Ovary (tissue), 9 donors: ENCODE measurements around the gene TRAK2. TPM values are rescaled to one million over a fixed set of nuclear protein-coding genes. Genes with fewer than 3 reads are reported as not detected.

Experiments used
- DNase-seq, 5 donors: peaks; one replicate each; pipeline ENCODE4 v3.0.0-alpha.2; 2019 to 2020
- H3K27ac ChIP-seq, 2 donors: fragments of 200-600 bp; one replicate each; pipeline versions ENCODE4 v1.5.1 to v1.8.0; 2019 to 2022
- H3K27me3 ChIP-seq: fragments of 200-600 bp; one replicate; pipeline ENCODE4 v1.8.0; 2022
- H3K36me3 ChIP-seq: fragments of 200-600 bp; sonication (generic); one replicate; pipeline ENCODE4 v1.5.1; 2019
- H3K4me1 ChIP-seq: one replicate; pipeline ENCODE4 v1.8.1; 2013; ENCODE audit warnings: mild to moderate bottlenecking, moderate library complexity; ENCODE audit not compliant: insufficient read depth
- H3K4me3 ChIP-seq: fragments of 200-600 bp; sonication (generic); one replicate; pipeline ENCODE4 v1.5.1; 2017
- H3K9me3 ChIP-seq, 2 donors: fragments of 200-600 bp in 1 of 2; sonication (generic) in 1 of 2; one replicate each; pipeline versions ENCODE4 v1.5.1 to v1.8.1; 2013 to 2019; ENCODE audit warnings: mild to moderate bottlenecking in 1 of 2, moderate library complexity in 1 of 2
- EP300 ChIP-seq: sonication (generic); formaldehyde crosslinking; IDR thresholded peaks from one replicate; pipeline ENCODE4 v1.6.1; 2017; ENCODE audit warnings: antibody characterized with exemption
- POLR2A ChIP-seq: fragments of 450-650 bp; IDR thresholded peaks from one replicate; pipeline ENCODE4 v1.6.1; 2017; ENCODE audit warnings: antibody characterized with exemption, mild to moderate bottlenecking, moderate library complexity
- WGBS, 3 donors: extraction: QIAGEN DNeasy Blood & Tissue Kit in 1 of 3; methylation state at CpG; one replicate each; pipeline versions ENCODE4 v1.1.5 to v1.1.7; 2013 to 2017; 5-methylcytosine and 5-hydroxymethylcytosine counted together
- intact Hi-C, 4 donors: fragments of 100-400 bp; cut with DNase I; formaldehyde crosslinking; loops; one replicate each; pipeline versions ENCODE4 v1.11.0 to v1.15.1; 2022 to 2023
- polyA plus RNA-seq, 2 donors: library from polyadenylated mRNA; stranded (reverse); fragments of 200-250 nt in 1 of 2; fragments of 350-450 nt in 1 of 2; fragmentation: Illumina TruSeq in 1 of 2; extraction: RNeasy Lipid Tissue Mini Kit (QIAGEN cat#74804) in 1 of 2; gene quantifications; one replicate each; pipeline ENCODE4 v1.2.3, GENCODE V29; 2013 to 2014
- small RNA-seq: library from RNA; depleted of rRNA; stranded (forward); fragments of <200 nt; gene quantifications from one replicate; pipeline ENCODE3, GENCODE V24; 2016
- total RNA-seq, 7 donors: library from RNA; depleted of rRNA in 2 of 7; stranded (reverse); fragments of >200 nt in 2 of 7; fragmentation: NEBNext Ultra II Directional in 3 of 7; extraction: Animal tissue kit (Norgen Biotek cat#: 25700) in 3 of 7; gene quantifications; one replicate each; pipeline versions ENCODE4 v1.1.0 to v1.2.4, GENCODE V29; 2016 to 2023
- TF ChIP-seq, protein P1 (sequence below), 3 donors: fragments of 450-650 bp in 2 of 3; fragments of 200-600 bp in 1 of 3; IDR thresholded peaks; one replicate each; pipeline versions ENCODE4 v1.5.1 to v1.8.0; 2016 to 2022; ENCODE audit warnings: antibody characterized with exemption in 3 of 3, mild to moderate bottlenecking in 1 of 3
- donor health status: DM: no; HTN: no; CAD: no; lungs with moderate emphysema.
- donor health status: DM: no; HTN: no; CAD: no.
- donor health status: Bipolar disorder and iron deficiency.
- donor health status: DM: yes; HTN: yes; CAD: no.
- donor health status: DM: no; HTN: no; CAD: no.
- donor health status: DM: yes; HTN: yes; CAD: no.

The TRAK2 gene
- total and polyA plus RNA-seq, 9 donors, result 8.3 to 33.7 (median 20.2) TPM

DNA sequence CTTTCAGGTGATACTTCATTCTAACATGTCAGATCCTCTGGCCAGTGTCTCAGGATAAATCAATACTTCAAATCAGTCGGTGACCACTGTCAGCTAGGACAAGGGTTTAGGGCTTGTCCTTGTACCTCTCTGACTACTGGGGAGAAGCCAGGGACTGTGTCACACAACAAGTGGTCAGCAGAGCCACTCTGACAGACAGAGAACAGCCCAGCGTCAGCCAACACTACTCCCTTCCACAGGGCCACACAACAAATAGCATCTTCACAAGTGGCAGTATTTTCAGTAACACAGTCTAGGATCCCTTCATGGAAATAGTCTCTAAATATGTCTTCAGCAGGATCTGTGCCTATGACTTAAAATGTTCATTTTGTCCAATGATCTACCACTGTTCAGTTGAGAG, 108.3 kb downstream of the TRAK2 start:
- H3K9me3 ChIP-seq, result no peaks in the 10 kb centered on the region
- no peaks in the 10 kb centered on the region for H3K27me3 ChIP-seq
- no peak for DNase-seq
- 74 to 85% (median 77%) methylated on average over 2 of the region's 2 CpGs for WGBS, 3 donors
- TF ChIP-seq POLR2A (no peak), EP300 (no peak)
- TF ChIP-seq, protein P1, sequence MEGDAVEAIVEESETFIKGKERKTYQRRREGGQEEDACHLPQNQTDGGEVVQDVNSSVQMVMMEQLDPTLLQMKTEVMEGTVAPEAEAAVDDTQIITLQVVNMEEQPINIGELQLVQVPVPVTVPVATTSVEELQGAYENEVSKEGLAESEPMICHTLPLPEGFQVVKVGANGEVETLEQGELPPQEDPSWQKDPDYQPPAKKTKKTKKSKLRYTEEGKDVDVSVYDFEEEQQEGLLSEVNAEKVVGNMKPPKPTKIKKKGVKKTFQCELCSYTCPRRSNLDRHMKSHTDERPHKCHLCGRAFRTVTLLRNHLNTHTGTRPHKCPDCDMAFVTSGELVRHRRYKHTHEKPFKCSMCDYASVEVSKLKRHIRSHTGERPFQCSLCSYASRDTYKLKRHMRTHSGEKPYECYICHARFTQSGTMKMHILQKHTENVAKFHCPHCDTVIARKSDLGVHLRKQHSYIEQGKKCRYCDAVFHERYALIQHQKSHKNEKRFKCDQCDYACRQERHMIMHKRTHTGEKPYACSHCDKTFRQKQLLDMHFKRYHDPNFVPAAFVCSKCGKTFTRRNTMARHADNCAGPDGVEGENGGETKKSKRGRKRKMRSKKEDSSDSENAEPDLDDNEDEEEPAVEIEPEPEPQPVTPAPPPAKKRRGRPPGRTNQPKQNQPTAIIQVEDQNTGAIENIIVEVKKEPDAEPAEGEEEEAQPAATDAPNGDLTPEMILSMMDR (IDR thresholded peaks at IDR 0.05), result no peak
- intact Hi-C loops, result no loop called here
- H3K4me3 ChIP-seq, result no peak overlapping the region
- H3K36me3 ChIP-seq, result no peaks in the 10 kb centered on the region
- no peak overlapping the region for H3K27ac ChIP-seq
- no peaks in the 10 kb centered on the region for H3K4me1 ChIP-seq

DNA sequence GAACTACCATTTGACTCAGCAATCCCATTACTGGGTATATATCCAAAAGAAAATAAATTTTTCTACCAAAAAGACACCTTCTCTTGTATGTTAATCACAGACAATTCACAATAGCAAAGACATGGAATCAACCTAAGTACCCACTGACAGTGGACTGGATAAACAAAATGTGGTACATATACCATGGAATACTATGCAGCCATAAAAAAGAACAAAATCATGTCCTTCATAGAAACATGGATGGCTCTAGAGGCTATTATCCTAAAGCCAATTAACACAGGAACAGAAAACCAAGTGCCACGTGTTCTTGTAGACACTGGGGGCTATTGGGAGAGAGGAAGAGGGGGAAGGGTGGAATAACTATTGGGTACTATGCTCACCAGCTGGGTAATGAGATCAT, 121.8 kb downstream of the TRAK2 start:
- DNase-seq, result no peak
- Histone ChIP-seq H3K27me3 (no peaks in the 10 kb centered on the region), H3K9me3 (no peaks in the 10 kb centered on the region), H3K4me1 (no peaks in the 10 kb centered on the region), H3K36me3 (no peaks in the 10 kb centered on the region), H3K27ac (no peak overlapping the region), H3K4me3 (no peak overlapping the region)
- TF ChIP-seq EP300, result no peak
- TF ChIP-seq, protein P1 (IDR thresholded peaks at IDR 0.05), result no peak
- TF ChIP-seq POLR2A, result no peak
- intact Hi-C loops, result no loop called here
- WGBS, 3 donors, result 49 to 56% (median 54%) methylated on average over 1 of the region's 1 CpG

GRCh38 chr2:201327678-201328077, 123.6 kb downstream of the TRAK2 start:
- intact Hi-C loops, result no loop called here
- H3K36me3 ChIP-seq, result no peaks in the 10 kb centered on the region
- WGBS, 3 donors, result 89 to 94% (median 91%) methylated on average over 3 of the region's 3 CpGs

More at GRCh38 chr2:201327678-201328077, 123.6 kb downstream of the TRAK2 start:
- TF ChIP-seq POLR2A (no peak), EP300 (no peak)
- TF ChIP-seq, protein P1 (IDR thresholded peaks at IDR 0.05), result no peak
- Histone ChIP-seq H3K4me3 (no peak overlapping the region), H3K27me3 (no peaks in the 10 kb centered on the region), H3K9me3 (no peaks in the 10 kb centered on the region), H3K27ac (no peak overlapping the region), H3K4me1 (no peaks in the 10 kb centered on the region)
- no peak for DNase-seq

Small RNA genes within 50 kb of the gene (small RNA-seq; reads per million reads assigned to genes)
- not detected for gene RF00019

Other genes starting within 250 kb of the TRAK2 start
- 10 to 100 TPM in 5 of 7 donors, 1 to 10 TPM in 2; 8.4 to 17.0 (median 12.6) TPM for gene CASP8, start 190.9 kb downstream of the TRAK2 start, total RNA-seq
- 10 to 100 TPM in 1 of 2 donors, 1 to 10 TPM in 1; 6.7 to 20.2 TPM for gene CASP8, start 190.9 kb downstream of the TRAK2 start, polyA plus RNA-seq
- gene FLACC1, start 94.1 kb downstream of the TRAK2 start, total RNA-seq, result 1 to 10 TPM in 3 of 7 donors, under 1 TPM in 3, not detected in 1; 0.37 to 4.4 (median 1.3) TPM
- gene FLACC1, start 94.1 kb downstream of the TRAK2 start, polyA plus RNA-seq, result under 1 TPM; 0.30 to 0.78 TPM
- gene STRADB, start 282 bp upstream of the TRAK2 start, total RNA-seq, result 10 to 100 TPM; 13.7 to 20.4 (median 16.5) TPM
- 10 to 100 TPM; 11.7 to 33.3 TPM for gene STRADB, start 282 bp upstream of the TRAK2 start, polyA plus RNA-seq
- gene TMEM237, start 192.0 kb upstream of the TRAK2 start, total RNA-seq, result 10 to 100 TPM; 12.8 to 28.5 (median 24.8) TPM
- gene TMEM237, start 192.0 kb upstream of the TRAK2 start, polyA plus RNA-seq, result 10 to 100 TPM; 13.3 to 27.7 TPM
- under 1 TPM in 3 of 7 donors, not detected in 4; 0.10 to 0.36 (median 0.35) TPM for gene MPP4, start 247.2 kb upstream of the TRAK2 start, total RNA-seq
- under 1 TPM in 1 of 2 donors, not detected in 1; 0.04 TPM for gene MPP4, start 247.2 kb upstream of the TRAK2 start, polyA plus RNA-seq